Activated T-cell treated with anti-CD3 and anti-CD28 coated beads for 4 hours (primary cell): ENCODE measurements around the gene LARGE1.

ENCODE experiments used
- DNase-seq: peaks from one replicate; pipeline ENCODE4 v3.0.0-alpha.2; 2020

The LARGE1 gene

DNA sequence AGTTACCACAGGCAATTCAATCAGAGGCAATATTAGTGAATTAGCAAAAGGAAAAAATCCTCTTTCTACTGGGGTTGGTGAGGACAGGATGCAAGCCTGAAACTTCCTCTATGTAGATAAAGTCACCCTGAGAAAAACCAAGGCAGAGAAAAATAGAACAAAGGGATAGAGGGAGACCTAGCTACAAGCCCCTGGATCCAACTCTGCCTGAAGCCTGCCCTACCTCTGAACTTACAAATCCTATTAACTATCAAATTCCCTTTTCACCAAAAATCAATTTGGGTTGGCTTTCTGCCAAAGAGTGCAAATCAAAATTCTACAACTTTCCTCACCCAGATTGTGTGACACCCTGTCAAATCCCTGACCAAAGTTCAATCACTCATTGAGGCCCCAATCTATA is 161.3 kb downstream of the LARGE1 start:
- DNase-seq, result no peak

DNA sequence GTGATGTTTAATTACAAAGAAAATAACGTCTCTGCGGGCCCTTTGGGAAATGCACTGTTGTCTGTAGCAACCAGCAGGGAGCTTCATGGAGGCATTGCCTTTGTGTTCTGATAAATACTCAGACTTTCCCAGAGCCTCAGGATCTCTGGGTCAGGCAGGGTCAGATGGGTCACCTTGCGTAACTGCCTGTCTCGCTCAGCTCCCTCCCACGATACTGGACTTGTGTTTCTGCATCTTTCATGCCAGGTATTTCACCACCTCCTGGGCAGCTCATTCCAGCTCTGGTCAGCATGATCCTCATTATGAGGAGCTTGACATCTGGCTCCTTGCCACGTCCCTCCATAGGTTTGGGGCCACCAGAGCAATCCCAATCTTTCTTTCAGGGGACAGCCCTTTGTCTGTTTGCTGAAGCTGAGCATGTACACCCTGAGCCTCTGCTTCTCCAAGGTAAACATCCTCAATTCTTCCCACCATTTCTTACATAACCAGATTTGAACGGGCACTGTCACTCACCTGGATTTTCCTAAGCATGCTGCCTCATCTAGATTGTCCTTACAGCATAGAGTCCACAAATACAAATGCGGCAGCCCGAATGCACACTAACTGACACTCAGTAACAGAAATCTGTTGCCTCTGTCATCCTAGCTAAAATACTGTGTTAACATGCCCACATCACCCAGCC is 162.3 kb downstream of the LARGE1 start:
- DNase-seq, result no peak

DNA sequence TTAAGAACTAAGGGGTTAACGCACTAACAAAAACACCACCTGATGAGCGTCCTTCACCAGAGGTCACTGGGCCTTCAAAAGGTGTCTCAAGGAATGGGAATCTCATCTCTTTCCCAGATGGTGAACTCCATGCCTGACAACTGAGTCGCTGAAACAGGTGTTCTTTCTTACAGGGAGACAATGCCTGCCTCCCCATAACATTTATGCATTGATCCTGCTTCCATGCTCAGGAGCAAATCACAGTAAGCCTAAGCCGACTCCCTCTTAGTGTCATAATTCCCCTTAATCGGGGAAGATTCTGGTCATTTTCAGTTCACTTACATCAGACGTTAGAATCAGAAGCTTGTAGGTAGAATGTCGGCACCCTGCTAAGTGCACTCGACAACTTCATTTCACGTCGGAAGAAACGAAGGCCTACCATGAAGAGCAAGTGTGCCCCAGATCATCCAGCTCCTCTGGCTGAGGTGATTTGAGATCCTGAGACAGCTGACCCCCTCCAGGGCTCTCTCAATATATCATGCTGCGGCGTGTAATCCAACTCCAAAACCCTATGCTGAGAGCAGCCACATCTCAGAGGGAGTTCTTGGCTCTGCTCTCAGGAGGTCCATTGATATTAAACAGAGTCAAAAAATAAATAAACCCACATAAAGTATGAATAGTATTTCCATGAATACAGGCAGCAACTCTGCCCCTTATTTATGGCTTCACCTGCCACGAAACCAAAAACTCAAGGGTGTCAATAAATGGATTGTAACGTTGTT is 163.1 kb downstream of the LARGE1 start:
- no peak for DNase-seq

DNA sequence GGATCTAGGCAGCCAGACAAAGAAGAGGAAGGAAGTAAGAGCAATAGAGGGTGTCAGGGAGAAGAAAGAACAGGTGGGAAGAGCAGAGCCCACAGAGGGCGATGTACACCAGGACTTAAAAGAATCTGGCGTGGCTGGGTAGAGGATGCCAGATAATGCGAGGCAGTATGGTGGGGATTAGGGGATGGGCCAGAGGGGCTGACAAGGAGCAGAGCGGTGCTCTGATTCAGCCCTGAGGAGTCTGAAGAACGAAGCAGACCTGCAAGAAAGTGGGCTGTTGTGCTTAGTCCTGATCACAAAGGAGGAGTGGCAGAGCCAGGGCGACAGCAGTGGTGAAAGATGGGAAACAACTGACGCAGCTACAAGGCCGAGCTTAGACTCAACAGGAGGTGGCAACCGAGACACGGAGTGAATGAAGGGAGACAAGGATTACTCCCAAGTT is 163.7 kb downstream of the LARGE1 start:
- no peak for DNase-seq

DNA sequence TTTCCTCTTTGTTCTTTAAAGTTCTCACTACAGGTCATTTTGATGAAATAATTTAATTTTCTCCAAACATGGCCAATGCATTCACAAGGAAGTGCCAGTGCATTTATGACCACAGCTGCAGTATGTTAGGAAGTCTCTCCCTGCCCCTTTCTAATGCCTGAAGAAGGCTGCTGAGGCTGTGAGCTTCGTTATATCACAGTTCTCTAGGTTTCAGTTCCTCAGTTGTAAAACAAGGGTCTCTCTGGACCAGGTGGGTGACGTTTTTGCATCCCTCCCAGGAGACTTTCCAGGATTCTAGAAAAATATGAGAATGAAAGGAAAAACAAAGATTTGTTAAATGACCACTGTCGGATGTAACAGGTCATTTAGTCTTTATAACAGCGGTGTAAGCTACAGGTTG is 171.6 kb downstream of the LARGE1 start:
- no peak for DNase-seq

DNA sequence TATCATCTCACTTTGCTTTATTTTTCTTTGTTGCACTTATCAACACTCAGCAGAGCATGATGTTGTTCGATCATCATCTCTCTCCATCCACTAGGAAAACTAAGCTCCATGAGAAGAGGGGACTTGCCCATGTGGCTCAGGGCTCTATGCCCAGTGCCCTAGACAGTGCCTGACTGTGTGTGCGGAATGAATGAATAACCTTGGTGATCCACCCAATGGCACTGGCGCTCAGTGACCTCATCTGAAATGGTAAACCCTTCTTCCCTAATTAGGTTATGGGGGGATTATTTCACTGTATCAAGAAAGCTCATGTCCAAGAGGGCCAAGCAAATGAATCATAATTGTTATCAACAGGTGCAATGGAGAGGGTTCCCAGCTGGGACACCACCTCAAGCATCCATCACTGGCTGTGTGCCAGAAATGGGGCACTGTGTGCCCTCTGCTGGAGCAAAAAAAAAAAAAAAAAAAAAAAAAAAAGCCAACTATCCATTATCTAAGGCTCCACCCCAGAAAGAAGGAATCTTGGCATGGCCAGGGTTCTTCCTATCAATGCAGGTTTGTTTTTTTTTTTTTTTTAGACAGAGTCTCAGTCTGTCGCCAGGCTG is 172.6 kb downstream of the LARGE1 start:
- DNase-seq, result no peak

DNA sequence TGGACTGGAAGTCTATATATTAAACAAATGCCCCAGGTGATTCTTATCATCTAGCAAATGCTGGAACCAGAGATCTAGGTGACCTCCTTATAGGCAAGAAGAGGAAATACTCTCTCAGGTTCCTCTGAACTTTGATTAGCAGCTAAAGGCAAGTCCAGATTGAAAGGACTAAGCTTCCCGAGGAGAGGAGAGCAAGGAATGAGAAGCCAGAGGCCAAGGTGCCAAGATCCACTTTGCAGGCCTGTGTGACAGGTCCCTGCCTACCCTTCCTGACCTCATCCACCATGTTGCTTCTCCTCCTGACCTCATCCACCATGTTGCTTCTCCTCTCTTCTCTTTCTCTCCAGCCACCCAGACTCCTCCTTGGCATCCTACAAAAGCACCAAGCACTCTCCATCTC is 173.2 kb downstream of the LARGE1 start:
- DNase-seq, result no peak

DNA sequence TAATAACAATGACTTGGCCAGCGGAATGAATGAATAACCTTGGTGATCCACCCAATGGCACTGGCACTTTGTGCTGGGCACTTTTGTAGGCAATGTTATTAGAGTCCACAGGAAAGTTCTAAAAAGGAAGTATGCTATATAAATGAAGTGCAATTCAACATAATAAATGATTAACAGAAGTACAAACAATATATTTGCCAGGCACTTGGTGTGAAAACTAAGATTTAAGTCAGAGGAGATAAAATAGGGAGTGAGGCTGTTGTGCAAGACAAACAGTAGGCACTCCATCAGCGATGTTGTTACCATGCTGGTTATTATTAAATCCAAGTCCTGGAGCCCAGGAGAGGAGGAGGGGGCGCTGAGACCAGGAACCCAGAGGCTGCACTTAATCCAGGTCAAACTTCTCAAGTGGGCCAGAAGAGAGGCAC is 173.8 kb downstream of the LARGE1 start:
- no peak for DNase-seq

DNA sequence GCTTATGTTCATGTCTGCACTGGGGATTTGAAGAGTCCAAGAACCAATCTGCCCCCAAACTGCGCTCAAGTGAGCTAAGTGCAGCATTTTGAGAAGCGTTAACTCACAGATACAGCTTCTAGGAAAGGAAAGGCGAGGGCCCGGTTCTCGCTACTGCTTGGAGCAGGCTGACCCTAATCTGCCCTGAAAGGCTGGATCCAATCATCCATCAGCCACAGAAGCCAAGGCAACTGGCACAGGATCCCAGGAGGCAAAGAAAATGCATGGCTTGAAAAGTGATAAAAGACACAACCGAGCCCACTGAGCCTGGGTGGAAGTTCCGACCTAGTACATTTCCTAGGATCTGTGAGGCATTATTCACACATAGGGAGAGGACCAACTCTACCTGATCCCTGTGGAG is 174.8 kb downstream of the LARGE1 start:
- no peak for DNase-seq

DNA sequence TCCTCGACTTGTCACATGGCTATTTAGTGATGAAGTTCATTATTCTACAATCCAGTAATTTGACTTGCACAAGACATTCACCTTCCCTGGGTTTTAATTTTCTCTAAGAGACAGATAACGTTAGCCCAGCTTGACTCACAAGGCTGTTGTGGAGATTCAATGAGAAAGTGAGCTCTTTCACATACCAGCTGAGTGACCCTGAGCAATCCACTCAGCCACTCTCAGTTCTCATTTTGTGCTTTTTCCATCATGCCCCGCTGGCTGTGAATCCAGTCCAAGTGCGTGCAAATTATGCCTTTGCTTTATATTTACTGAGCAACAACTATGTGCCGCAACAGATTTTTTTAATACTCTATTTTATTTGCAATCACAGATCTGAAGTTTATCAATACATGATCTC is 176.5 kb downstream of the LARGE1 start:
- DNase-seq, result no peak

DNA sequence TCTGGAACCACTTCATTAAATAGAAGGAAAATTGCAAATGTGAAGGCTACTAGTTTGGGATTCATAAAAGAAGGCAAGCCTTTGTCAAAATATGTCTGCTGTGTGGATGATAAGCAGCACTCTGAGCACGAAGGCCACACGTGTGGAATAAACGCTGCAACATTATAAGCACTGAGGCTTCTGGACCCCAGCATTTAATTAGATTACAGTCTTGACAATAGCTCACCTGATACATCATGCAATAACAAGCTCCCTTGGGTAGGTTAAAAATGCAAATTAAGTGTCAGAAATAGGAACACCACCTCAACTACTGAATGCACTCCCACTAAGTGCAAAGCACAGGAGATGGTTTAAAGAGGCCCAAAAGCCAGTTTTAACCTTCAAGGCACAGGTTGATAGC is 179.3 kb downstream of the LARGE1 start:
- no peak for DNase-seq

DNA sequence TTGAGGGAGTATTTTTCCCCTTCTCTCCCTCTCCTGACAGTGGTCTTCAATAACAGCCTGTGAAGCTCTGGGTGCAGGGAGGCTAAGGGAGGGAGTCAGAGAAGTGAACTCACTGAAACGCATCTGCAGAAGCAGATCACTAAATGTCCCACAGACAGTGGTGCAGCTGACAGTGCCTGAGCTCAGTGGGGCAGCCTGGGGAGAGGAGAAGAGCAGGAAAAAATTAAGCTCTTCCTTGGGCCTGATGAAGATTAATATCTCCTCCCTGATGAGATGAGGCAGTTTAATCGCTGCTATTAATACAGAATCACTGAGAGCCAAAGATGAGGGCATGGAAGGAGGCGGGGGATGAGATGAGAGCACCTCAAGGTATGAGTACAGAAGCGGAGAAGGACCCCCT is 180.8 kb downstream of the LARGE1 start:
- no peak for DNase-seq

DNA sequence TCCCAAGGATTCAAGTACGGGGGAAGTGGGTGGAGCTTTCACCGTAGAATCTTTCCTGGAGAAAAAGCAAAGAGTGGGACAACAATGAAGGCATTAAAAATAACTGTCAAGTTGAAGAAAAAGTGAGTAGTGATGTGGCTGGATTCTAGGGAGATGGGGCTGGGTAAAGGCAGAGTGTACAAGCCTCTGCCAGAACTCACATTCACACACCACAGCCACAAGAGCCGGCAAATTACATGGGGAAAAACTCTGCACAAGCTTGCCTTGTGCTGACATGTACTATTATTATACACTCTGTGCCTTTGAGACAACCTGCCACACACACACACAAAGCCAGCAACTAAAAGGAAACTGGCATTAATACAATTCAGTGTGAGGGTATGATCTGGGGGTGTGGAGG is 182.6 kb downstream of the LARGE1 start:
- no peak for DNase-seq

DNA sequence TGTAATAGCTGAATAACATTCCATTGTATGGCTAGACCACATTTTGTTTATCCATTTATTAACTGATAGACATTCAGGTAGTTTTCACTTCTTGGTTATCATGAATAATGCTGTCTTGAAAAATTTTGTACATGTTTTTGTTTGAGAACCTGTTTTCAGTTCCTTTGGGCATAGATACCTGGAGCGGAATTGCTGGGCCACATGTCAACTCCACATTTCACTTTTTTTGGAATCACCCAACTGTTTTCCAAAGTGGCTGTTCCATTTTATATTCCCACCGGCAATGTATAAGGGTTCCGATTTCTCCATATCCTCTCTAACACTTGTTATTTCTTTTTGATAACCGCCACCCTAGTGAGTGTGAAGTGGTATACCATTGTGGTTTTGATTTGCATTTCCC is 184.3 kb downstream of the LARGE1 start:
- DNase-seq, result no peak

DNA sequence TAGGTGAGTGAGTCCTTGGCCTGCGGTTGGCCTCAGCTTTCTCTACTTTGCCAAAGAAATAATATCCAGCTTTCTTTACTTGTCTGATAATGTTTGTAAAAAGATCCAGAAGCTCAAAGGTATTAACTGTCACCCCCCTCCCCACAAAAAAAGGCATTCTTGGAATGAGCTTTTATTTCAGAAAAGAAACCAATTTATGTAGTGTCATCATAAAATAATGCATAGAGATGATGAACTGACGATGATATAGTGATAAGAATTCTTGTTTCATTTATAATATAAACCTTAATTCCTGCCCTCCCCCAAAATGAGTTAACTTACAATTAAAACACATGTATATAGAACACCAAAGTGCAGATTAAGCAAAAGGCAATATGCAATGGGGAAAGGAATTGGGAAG is 191.4 kb downstream of the LARGE1 start:
- DNase-seq, result no peak

DNA sequence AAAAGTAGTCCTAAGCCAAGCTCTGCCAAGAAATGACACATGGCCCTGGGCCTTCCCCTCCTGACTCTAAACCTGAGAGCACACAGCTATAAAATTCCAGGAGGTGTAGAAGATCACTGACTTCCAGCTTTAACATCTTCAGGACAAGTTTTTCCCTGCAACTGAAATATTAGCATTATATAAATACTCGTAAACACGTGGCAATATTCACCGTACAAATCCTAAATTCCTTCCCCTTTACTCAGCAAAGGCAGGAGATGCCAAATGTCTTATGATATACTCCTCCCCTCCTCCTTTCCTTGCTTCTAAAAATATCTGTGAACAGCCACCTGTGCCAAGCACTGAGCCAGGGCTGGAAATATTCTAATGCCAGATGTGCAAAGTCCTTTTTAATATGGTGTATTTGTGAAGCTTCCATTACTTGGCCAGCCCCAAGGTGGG is 194.0 kb downstream of the LARGE1 start:
- no peak for DNase-seq

DNA sequence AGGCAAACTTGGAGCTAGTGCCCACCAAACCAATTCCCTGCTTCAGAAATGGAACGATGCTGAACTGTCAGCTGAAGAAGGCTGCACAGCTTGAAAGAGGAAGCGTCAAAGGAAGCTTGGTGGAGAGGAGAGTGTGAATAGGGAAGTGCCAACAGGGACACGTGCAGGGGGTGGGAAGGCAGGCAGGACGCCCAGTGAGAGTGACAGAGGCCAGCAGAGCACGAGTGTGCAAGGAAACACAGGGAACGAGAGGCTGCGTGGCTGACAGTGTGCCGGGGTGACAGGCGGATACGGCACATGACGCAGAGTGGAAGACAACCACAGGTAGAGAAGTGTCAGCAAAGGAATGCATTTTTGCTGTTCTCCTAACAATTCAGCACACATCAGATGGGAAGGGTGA is 196.4 kb downstream of the LARGE1 start:
- DNase-seq, result no peak

DNA sequence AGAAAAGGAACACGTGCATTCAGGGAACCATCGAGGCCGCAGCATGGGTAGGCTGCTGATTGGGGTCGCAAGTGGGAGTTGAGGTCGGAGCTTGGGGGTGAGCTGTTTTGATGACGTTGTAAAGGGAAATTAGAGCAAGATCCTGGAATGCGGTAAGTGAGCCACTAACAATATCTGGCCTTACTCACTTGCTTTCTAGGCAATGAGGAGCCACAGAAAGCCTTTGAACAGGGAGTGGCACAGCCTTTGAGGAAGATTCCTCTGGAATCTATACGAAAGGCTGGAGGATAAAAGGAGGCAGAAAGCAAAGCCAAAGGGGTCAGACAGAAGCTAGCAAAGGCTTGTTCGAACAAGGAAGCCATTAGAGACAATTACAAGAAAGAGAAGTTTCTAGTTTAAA is 197.5 kb downstream of the LARGE1 start:
- DNase-seq, result no peak

DNA sequence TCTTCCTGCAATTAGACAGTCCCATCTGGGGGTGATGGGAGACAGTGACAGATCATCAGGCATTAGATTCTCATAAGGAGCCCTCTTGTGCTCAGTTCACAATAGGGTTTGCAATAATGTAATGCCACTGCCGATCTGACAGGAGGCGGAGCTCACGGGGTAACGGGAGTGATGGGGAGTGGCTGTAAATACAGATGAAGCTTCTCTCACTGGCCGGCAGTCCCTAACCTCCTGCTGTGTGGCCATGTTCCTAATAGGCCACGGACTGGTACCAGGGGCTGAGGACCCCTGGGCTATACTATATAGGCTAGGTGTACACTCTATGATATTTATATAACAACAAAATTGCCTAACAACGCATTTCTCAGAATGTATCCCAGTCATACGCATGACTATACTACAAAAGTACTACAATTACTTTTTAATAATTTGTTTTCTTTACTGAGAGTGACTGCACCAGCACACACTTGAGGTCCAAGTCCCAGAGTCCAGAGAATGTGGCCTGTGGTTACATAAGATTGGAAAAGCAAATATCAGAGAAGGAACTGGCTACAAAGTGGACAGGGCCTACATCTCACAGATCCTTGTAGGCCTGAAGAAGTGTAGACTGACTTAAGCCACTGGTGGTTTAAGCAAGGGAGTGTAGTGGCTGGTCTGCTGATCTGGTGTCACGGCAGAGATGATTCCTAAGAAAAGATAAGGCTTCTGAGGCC is 200.0 kb downstream of the LARGE1 start:
- DNase-seq, result no peak

DNA sequence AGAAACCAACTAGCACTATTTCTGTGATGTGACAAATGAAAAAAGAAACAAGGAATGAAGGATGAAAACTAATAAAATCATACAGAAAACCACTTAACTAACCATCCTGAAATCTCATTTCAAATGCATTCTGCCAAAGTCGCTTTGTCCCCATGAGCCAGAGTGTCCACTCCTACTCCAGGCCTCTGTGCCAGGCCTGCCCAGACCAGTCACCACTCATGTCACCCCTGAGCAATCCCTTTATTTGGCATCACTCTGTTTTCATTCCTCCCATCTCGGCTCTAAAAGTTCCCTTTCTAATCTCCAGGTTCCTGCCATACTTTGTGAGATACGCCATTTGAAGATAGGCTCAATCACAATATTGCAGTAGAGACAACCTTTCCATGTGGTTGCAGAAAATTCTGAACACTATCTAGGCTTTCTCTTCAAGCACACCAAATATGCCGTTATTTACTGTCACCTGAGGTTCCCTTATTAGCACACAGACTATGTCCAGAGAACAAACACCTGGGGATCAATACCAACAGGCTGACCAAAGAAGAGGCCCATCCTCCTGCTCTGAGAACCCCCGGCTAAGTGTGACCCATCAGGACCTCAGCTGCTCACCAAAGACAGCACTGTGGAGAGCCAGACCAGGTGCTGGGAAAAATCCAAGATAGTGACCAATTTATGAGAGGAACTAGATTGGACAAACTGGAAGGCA is 202.4 kb downstream of the LARGE1 start:
- DNase-seq, result no peak

DNA sequence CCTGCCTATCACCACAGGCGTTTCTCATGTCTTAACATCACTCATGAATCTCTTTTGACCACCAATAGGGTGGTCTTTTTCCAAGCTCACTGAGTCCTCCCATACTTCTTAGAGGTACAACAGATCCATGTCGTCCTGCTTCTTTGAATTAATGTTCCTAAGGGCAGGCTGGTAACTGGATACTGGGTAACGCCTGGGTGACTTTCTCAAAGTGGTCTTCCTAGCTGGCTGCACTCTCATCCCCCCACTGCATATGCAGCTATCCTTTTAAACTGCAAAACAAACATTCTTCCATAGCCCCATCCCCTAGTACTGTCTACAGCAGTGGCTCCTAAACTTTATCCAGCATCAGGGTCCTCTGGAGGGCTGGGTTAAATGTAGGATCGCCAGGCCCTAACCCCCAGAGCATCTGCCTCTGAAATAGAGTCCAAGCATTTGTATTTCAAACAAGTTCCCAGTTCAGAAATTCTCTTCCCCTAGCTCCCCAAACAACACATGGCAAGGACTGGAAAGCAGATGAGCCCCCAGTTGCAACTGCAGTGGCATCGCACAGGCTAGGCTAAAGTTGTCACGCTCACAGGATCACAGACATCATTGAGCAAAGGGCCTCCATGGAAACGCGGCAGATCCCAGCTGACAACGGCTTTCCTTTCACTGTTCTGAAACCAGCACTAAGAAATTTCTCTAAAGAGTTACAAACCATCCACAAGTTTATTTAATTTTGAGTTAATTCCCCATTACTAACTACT is 204.9 kb downstream of the LARGE1 start:
- DNase-seq, result no peak

DNA sequence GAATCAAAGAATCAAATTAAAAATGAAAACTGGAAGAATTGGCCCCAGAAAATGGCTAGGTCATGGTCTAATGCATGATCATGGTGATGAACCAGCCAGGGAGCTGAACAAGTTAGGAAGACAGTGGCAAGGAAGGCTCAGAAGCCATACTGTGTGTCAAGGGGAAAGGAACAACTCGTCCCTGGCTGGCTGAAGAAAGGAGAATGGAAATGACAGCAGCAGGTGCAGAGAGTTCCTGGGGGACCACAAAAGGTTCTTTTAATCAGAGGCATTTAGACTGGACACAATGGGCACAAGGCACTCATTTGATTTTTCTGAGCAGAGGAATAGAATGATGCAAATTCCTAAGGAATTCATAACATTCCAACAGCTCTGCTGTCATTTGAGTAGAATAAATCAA is 209.9 kb downstream of the LARGE1 start:
- no peak for DNase-seq
